HCT116 (cell line): ENCODE data around the gene GTPBP1.

Experiments
- EZH2 ChIP-seq: fragments of 200-600 bp; sonication (generic); IDR thresholded peaks from 2 replicates; pipeline ENCODE4 v1.6.1; 2017; ENCODE audit warnings: antibody characterized with exemption, mixed run types
- MAX ChIP-seq: IDR thresholded peaks from 2 replicates; pipeline ENCODE4 v1.6.1; 2012
- POLR2A ChIP-seq: IDR thresholded peaks from 2 replicates; pipeline ENCODE4 v1.7.0; 2011; ENCODE audit warnings: borderline replicate concordance; ENCODE audit not compliant: insufficient read depth, insufficient read length; ENCODE audit errors: extremely low read depth
- POLR2AphosphoS5 ChIP-seq: IDR thresholded peaks from 2 replicates; pipeline ENCODE4 v1.6.1; 2011; ENCODE audit warnings: mild to moderate bottlenecking, low read depth, low read length, moderate library complexity
- SP1 ChIP-seq: IDR thresholded peaks from 2 replicates; pipeline ENCODE4 v1.6.1; 2012; ENCODE audit warnings: low read depth
- ZFX ChIP-seq: fragments of 450-650 bp; IDR thresholded peaks from 2 replicates; pipeline ENCODE4 v1.6.1; 2017
- ZNF274 ChIP-seq: fragments of 200-500 bp; sonication (Bioruptor generic); IDR thresholded peaks from 2 replicates; pipeline ENCODE4 v1.6.1; 2014; ENCODE audit warnings: mild to moderate bottlenecking, low read depth, low read length, inconsistent platforms
- TF ChIP-seq, protein P1 (sequence below), 3 experiments: fragments of 200-600 bp in 1 of 3; sonication (generic) in 1 of 3; IDR thresholded peaks in 2 of 3; conservative IDR thresholded peaks in 1 of 3; 2 replicates each; pipeline ENCODE4 v1.5.1; 2012 to 2017; ENCODE audit warnings: low read depth in 2 of 3, low read length in 2 of 3, antibody characterized with exemption in 1 of 3, borderline replicate concordance in 1 of 3, control low read depth in 1 of 3, mild to moderate bottlenecking in 1 of 3, mixed read lengths in 1 of 3, mixed run types in 1 of 3, moderate library complexity in 1 of 3; ENCODE audit not compliant: insufficient read depth in 1 of 3
- TF ChIP-seq, protein P2 (sequence below): IDR thresholded peaks from 2 replicates; pipeline ENCODE4 v1.6.1; 2012; ENCODE audit warnings: low read depth
- TF ChIP-seq, protein P3 (sequence below): IDR thresholded peaks from 2 replicates; pipeline ENCODE4 v1.6.1; 2011; ENCODE audit warnings: mild to moderate bottlenecking, low read length, moderate library complexity; ENCODE audit not compliant: insufficient replicate concordance; ENCODE audit errors: extremely low read depth

GRCh38 chr22:38751422-38752346 lies 45.9 kb downstream of the GTPBP1 start:
- TF ChIP-seq, protein P1, sequence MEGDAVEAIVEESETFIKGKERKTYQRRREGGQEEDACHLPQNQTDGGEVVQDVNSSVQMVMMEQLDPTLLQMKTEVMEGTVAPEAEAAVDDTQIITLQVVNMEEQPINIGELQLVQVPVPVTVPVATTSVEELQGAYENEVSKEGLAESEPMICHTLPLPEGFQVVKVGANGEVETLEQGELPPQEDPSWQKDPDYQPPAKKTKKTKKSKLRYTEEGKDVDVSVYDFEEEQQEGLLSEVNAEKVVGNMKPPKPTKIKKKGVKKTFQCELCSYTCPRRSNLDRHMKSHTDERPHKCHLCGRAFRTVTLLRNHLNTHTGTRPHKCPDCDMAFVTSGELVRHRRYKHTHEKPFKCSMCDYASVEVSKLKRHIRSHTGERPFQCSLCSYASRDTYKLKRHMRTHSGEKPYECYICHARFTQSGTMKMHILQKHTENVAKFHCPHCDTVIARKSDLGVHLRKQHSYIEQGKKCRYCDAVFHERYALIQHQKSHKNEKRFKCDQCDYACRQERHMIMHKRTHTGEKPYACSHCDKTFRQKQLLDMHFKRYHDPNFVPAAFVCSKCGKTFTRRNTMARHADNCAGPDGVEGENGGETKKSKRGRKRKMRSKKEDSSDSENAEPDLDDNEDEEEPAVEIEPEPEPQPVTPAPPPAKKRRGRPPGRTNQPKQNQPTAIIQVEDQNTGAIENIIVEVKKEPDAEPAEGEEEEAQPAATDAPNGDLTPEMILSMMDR (IDR thresholded peaks at IDR 0.05 in 2 of 3, conservative IDR thresholded peaks at IDR 0.05 in 1 of 3; ENCODE audit: borderline replicate concordance in 1 of 3, insufficient read depth in 1 of 3, low read depth in 2 of 3, low read length in 2 of 3), result no peak
- TF ChIP-seq, protein P2, sequence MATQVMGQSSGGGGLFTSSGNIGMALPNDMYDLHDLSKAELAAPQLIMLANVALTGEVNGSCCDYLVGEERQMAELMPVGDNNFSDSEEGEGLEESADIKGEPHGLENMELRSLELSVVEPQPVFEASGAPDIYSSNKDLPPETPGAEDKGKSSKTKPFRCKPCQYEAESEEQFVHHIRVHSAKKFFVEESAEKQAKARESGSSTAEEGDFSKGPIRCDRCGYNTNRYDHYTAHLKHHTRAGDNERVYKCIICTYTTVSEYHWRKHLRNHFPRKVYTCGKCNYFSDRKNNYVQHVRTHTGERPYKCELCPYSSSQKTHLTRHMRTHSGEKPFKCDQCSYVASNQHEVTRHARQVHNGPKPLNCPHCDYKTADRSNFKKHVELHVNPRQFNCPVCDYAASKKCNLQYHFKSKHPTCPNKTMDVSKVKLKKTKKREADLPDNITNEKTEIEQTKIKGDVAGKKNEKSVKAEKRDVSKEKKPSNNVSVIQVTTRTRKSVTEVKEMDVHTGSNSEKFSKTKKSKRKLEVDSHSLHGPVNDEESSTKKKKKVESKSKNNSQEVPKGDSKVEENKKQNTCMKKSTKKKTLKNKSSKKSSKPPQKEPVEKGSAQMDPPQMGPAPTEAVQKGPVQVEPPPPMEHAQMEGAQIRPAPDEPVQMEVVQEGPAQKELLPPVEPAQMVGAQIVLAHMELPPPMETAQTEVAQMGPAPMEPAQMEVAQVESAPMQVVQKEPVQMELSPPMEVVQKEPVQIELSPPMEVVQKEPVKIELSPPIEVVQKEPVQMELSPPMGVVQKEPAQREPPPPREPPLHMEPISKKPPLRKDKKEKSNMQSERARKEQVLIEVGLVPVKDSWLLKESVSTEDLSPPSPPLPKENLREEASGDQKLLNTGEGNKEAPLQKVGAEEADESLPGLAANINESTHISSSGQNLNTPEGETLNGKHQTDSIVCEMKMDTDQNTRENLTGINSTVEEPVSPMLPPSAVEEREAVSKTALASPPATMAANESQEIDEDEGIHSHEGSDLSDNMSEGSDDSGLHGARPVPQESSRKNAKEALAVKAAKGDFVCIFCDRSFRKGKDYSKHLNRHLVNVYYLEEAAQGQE, result no peak
- TF ChIP-seq MAX (no peak), SP1 (no peak), POLR2A (no peak), ZFX (no peak), ZNF274 (no peak), EZH2 (no peak), POLR2AphosphoS5 (no peak)
- TF ChIP-seq, protein P3, sequence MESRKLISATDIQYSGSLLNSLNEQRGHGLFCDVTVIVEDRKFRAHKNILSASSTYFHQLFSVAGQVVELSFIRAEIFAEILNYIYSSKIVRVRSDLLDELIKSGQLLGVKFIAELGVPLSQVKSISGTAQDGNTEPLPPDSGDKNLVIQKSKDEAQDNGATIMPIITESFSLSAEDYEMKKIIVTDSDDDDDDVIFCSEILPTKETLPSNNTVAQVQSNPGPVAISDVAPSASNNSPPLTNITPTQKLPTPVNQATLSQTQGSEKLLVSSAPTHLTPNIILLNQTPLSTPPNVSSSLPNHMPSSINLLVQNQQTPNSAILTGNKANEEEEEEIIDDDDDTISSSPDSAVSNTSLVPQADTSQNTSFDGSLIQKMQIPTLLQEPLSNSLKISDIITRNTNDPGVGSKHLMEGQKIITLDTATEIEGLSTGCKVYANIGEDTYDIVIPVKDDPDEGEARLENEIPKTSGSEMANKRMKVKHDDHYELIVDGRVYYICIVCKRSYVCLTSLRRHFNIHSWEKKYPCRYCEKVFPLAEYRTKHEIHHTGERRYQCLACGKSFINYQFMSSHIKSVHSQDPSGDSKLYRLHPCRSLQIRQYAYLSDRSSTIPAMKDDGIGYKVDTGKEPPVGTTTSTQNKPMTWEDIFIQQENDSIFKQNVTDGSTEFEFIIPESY, result no peak
